ENCODE data around the gene FRS3. TPM values are rescaled to one million over a fixed set of nuclear protein-coding genes. Genes with fewer than 3 reads are reported as not detected.

FRS3 gene
- total and polyA plus RNA-seq, 8 donors: 0.29 to 22.2 (median 3.6) TPM

DNA sequence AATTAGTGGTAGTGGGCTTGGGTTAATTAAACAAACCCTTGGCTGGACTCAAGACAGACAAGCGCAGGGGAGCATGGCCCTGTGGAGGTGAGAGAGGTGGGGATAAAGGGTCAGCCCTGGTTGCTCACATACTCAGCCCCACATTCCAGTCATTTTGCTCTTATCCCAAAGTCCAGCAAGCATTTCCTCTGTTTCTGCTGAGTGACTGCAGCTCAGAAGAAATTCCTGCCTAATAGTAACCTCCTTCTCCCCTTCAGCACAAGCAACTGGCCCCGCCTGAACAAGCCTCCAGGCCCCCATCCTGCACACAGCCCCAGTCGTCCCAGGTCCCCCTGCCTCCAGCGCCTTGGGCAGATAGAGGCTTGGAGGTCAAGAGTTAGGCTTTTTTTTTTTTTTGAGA lies 40.7 kb downstream of the FRS3 start:
- Histone ChIP-seq H3K27ac (peak overlapping the region in 2 of 5 donors; percentile 39 to 81), H3K27me3 (no peaks in the 10 kb centered on the region), H3K4me1 (peaks cover 6 to 38% (median 22%) of the 10 kb centered on the region in 4 donors), H3K9me3 (no peaks in the 10 kb centered on the region), H3K4me3 (peak overlapping the region in 2 of 4 donors; percentile 9 to 22), H3K36me3 (peaks cover 0 to 39% (median 4%) of the 10 kb centered on the region in 4 donors)
- WGBS, 5 donors: 44 to 73% (median 58%) methylated on average over 4 of the region's 4 CpGs
- peak in 1 of 4 donors; percentile 78 for TF ChIP-seq POLR2A (IDR thresholded peaks at IDR 0.05)
- peak in 2 of 3 donors; percentile 39 to 65 for TF ChIP-seq POLR2AphosphoS5 (IDR thresholded peaks at IDR 0.05)
- TF ChIP-seq, protein P1, sequence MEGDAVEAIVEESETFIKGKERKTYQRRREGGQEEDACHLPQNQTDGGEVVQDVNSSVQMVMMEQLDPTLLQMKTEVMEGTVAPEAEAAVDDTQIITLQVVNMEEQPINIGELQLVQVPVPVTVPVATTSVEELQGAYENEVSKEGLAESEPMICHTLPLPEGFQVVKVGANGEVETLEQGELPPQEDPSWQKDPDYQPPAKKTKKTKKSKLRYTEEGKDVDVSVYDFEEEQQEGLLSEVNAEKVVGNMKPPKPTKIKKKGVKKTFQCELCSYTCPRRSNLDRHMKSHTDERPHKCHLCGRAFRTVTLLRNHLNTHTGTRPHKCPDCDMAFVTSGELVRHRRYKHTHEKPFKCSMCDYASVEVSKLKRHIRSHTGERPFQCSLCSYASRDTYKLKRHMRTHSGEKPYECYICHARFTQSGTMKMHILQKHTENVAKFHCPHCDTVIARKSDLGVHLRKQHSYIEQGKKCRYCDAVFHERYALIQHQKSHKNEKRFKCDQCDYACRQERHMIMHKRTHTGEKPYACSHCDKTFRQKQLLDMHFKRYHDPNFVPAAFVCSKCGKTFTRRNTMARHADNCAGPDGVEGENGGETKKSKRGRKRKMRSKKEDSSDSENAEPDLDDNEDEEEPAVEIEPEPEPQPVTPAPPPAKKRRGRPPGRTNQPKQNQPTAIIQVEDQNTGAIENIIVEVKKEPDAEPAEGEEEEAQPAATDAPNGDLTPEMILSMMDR (IDR thresholded peaks at IDR 0.05): no peak
- no peak for TF ChIP-seq EP300 (IDR thresholded peaks at IDR 0.05)
- intact Hi-C loops (cut with DNase I; ENCODE audit: low total_unique reads): no loop called here
- peak in 1 of 2 donors; percentile 43 for DNase-seq

DNA sequence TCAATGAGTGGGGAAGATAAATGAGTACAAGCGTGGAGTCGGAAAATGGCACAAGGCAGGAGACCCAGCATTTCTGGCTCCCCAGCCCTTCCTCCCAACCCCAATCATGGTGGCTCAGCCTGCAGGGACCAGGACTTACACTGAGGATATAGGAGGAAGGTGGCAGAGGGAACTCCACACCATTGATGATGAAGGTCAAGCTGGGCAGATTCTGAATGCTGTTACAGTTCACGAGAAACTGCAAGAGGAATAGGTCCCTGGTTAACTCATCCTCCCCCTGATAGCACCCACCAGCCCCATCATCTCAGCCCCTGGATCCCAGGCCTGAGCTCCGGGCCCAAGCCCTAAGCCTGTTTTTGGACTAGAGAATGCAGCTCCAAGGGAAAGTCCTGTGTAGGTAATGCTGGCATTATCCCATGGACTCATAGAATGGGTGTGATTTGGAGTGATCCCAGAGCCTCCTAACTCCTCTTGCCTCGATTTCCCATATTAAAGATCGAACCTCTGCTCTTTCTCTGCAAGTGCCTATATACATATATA lies 42.0 kb downstream of the FRS3 start:
- 36 to 77% (median 56%) methylated on average over 6 of the region's 6 CpGs for WGBS, 5 donors
- no peaks in the 10 kb centered on the region for H3K27me3 ChIP-seq
- intact Hi-C loops (cut with DNase I; ENCODE audit: low total_unique reads): no loop called here
- TF ChIP-seq, protein P1 (IDR thresholded peaks at IDR 0.05): no peak
- peak in 1 of 4 donors; percentile 83 for TF ChIP-seq POLR2A (IDR thresholded peaks at IDR 0.05)
- TF ChIP-seq EP300 (IDR thresholded peaks at IDR 0.05): no peak
- peak in 2 of 3 donors; percentile 83 to 96 for TF ChIP-seq POLR2AphosphoS5 (IDR thresholded peaks at IDR 0.05)
- peak in 1 of 2 donors; percentile 44 for DNase-seq
- H3K36me3 ChIP-seq: peaks cover 0 to 25% (median 4%) of the 10 kb centered on the region in 4 donors
- no peaks in the 10 kb centered on the region for H3K9me3 ChIP-seq
- H3K4me1 ChIP-seq: peaks cover 16 to 44% (median 30%) of the 10 kb centered on the region in 4 donors
- peak overlapping the region in 1 of 5 donors; percentile 4 for H3K27ac ChIP-seq
- H3K4me3 ChIP-seq: peak overlapping the region in 1 of 4 donors; percentile 24

DNA sequence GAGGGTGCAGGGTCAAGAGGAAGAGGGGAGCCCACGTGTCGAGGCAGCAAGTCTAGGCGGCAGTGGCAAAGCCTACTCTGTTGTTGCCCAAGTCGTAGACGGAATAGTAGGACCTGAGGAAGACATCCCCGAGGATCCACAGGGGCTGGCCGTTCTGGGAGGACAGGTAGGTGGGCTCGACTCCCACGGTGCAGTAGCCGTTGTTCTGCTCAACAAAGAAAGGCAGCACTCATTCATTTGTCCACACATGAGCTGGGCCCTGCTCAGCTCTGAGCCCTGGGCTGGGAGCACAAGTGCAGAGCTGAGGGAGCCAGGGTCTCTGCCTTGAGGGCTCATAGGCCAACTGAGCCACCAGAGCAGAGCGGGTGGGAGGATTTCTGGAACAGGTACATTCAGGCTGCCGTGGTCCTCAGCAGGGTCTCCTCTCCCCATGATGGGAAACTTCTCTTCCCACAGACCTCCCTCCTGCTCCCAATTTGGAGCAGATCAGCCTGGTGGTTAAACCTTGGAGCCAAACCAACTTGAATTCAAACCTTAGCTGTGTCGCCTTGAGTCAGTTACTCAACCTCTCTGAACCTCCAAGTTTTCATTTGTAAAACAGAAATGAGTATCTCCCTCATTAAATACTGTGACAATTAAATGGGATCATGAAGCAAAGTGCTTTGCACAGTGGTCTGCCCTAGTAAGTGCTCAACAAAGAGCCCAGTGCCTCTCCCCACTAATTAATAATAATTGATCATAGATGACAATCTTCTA lies 42.7 kb downstream of the FRS3 start:
- peak in 2 of 3 donors; percentile 89 to 98 for TF ChIP-seq POLR2AphosphoS5 (IDR thresholded peaks at IDR 0.05)
- TF ChIP-seq EP300 (IDR thresholded peaks at IDR 0.05): no peak
- TF ChIP-seq POLR2A (IDR thresholded peaks at IDR 0.05): peak in 2 of 4 donors; percentile 37 to 79
- TF ChIP-seq, protein P1 (IDR thresholded peaks at IDR 0.05): no peak
- 38 to 71% (median 45%) methylated on average over 13 of the region's 13 CpGs for WGBS, 5 donors
- H3K4me1 ChIP-seq: peaks cover 17 to 49% (median 33%) of the 10 kb centered on the region in 4 donors
- H3K36me3 ChIP-seq: peaks cover 0 to 18% (median 3%) of the 10 kb centered on the region in 4 donors
- DNase-seq: peak in 1 of 2 donors; percentile 65
- H3K27ac ChIP-seq: peak overlapping the region in 2 of 5 donors; percentile 43 to 98
- intact Hi-C loops (cut with DNase I; ENCODE audit: low total_unique reads): no loop called here
- no peaks in the 10 kb centered on the region for H3K27me3 ChIP-seq
- H3K9me3 ChIP-seq: no peaks in the 10 kb centered on the region
- H3K4me3 ChIP-seq: peak overlapping the region in 1 of 4 donors; percentile 24

DNA sequence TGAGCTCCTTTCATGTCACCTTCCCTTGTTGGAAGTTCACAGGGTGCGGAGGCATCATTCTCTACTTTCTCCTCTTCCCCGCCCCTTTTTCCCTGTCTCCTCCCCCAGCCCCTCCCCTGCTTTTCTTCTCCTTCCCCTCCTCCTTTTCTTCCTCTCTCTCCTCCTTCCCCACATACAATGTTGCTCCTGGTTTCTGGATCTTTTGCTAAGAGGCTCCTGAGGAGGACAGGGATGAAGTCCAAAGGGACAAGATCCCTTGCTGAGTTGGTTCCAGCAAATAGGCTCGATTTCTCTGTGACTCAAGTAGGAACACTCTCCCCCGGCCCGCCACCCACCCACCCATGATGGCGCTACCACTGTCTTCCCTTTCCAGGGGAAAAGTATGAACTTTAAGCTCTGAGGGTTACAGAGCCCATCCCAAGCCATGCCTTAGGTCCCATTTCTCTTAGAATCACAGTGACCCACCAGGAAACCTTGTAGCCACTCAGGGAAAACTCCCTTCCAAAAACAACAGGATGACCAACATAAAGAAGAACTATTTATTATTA lies 43.4 kb downstream of the FRS3 start:
- Histone ChIP-seq H3K4me1 (peaks cover 21 to 50% (median 38%) of the 10 kb centered on the region in 4 donors), H3K4me3 (peak overlapping the region in 3 of 4 donors; percentile 55 to 88 (median 75)), H3K36me3 (peaks cover 0 to 13% (median 0%) of the 10 kb centered on the region in 4 donors), H3K27ac (peak overlapping the region in 4 of 5 donors; percentile 12 to 98 (median 56)), H3K9me3 (no peaks in the 10 kb centered on the region), H3K27me3 (no peaks in the 10 kb centered on the region)
- TF ChIP-seq EP300 (IDR thresholded peaks at IDR 0.05): no peak
- TF ChIP-seq POLR2A (IDR thresholded peaks at IDR 0.05): peak in 1 of 4 donors; percentile 22
- TF ChIP-seq POLR2AphosphoS5 (IDR thresholded peaks at IDR 0.05): no peak
- WGBS, 5 donors: 29 to 53% (median 47%) methylated on average over 6 of the region's 6 CpGs
- DNase-seq: peak in 1 of 2 donors; percentile 57
- intact Hi-C loops (cut with DNase I; ENCODE audit: low total_unique reads): no loop called here
